HG02763 (cell line): ENCODE measurements around the gene SREBF1.

ENCODE experiments used
- ATAC-seq: cut with Tn5 transposase; IDR thresholded peaks from one replicate; pipeline ENCODE4 v1.9.1; 2021; ENCODE audit warnings: mild to moderate bottlenecking, moderate library complexity; ENCODE audit not compliant: unreplicated experiment

SREBF1 gene

DNA sequence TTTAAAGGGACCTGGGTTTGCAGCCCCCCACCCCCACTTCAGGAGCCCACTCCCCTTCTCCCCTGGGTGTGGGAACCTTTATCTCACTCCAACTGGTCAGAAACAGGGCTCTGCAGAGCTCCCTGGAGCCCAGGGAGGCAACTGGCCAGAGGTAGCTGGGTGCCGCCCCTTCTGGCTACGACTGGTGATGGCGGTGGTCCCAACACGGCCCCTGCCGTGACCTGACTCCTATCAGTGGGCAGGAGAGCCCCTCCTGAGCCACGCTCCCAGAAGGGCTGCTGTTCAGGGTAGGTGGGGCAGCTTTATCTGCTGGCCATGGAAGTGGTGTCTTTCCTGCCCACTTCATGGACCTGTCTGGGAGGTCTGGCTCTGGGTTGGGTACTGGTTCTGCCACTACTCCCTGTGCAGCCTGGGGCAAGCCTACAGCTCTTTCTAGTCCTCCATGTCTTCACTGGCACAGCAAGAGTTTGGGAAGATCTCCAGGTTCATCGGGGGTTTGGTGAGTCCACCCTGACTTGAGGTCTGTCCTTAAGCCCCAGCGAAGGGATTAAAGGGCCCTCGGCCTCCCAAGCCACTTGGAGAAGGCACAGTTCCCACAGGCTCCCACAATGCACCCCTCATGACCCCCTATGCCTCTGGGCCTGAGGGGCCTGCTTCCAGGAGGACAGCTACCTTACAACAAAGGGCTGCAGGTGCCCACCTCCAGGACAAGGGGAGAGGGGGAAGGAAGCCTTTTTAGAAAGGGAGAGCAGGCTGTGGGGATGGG lies 5.5 kb upstream of the SREBF1 start:
- ATAC-seq, result no peak

DNA sequence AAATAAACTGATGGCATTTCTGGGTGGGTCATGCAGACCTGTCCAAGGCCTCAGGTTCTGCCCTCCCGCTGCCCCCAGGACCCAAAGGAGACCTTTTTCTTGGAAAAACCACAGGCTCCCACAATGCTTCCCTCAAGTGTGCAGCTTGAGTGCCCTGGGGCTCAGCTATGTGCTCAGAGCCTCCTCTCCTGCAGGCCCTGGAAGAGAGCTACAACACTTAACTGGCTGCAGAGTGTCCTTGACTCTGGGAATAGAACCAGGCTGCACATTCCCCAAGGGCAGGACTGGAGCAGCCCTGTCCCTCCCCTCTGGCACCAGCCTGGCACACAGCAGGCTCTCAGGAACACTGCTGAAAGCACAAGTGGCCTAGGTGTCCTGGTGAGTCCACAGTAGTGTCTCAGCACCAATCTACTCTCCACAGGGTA lies 4.8 kb upstream of the SREBF1 start:
- ATAC-seq, result no peak

DNA sequence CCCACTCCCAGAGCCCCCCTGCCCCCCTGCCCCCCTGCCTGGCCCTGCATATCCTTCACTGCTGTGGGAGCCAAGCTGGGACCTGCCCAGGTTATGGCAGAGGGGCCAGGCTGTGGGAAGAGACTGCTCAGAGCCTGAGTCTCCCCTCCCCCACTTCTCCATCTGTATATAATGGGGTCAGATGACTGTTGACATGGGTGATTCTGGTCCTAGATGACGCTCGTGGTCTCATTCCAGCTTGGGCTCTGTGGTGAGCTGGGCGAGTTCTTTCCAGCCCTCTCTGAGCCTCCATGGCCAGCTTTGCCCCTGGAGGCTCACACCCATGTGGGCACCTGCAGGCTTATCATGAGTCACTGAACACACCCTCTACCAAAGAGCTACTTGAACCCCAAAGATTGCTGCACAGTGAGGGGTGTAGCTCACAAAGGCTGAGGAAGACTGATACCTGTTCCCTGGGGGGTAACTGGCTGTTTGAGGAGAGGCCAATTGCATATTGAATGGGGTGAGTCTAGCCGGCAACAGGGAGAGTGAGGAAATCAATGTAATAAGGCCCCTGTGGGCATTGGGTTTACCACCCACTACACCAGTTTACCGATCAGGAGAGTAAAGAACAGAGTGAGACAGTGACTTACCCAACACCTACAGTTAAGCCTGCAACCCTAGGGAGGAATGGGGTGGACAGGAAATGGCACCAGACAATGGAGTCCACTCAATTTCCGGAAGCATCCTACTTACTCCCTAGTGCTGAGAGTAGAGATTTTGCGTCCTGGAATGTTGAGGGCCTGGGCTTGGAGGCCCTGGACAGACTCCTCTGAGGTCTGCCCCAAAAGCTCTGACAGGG lies 4.2 kb upstream of the SREBF1 start:
- ATAC-seq, result no peak

DNA sequence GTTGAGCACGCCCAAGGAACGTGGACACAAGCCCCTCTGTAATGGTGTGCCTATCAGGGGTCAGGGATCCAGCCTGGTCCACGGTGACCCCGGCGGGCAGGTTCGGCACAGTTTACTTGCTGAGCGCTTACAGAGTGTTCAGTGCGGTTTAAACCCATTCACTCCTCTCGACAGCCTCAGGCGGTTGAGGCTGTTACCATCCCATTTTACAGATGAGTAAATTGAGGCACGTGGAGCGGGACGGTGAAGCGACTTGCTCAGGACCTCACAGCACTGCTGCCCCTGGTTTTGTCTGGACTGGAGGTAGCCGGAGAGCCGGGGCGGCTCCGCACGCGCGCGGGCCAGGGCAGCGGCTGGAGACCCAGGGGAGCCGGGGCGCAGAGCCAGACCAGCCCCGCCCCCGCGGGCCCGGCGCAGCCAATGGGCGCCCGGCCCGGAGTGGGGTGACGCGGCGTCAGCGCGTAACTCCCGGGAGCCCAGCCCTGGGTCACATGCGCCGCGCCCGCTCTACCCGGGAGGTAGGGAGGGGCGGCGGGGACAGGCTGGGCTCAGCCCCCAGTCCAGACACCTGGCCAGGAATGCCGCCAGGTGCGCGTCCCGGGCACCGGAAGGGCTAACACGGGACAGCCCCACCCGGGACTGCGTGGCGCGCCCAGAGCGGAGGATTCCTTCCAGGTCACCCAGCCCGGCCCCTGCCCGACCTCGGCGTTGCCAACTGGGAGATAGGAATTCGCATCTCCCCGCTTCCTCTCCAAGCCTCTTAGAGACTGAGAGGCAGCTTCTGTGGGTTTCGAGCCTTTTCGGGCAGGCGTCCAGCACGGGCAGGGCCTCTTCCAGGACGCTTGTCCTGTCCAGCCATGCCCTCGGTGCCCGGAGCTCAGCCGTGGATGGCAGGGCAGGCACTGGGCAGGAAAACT lies 3.3 kb upstream of the SREBF1 start:
- ATAC-seq, result peak; percentile 59

DNA sequence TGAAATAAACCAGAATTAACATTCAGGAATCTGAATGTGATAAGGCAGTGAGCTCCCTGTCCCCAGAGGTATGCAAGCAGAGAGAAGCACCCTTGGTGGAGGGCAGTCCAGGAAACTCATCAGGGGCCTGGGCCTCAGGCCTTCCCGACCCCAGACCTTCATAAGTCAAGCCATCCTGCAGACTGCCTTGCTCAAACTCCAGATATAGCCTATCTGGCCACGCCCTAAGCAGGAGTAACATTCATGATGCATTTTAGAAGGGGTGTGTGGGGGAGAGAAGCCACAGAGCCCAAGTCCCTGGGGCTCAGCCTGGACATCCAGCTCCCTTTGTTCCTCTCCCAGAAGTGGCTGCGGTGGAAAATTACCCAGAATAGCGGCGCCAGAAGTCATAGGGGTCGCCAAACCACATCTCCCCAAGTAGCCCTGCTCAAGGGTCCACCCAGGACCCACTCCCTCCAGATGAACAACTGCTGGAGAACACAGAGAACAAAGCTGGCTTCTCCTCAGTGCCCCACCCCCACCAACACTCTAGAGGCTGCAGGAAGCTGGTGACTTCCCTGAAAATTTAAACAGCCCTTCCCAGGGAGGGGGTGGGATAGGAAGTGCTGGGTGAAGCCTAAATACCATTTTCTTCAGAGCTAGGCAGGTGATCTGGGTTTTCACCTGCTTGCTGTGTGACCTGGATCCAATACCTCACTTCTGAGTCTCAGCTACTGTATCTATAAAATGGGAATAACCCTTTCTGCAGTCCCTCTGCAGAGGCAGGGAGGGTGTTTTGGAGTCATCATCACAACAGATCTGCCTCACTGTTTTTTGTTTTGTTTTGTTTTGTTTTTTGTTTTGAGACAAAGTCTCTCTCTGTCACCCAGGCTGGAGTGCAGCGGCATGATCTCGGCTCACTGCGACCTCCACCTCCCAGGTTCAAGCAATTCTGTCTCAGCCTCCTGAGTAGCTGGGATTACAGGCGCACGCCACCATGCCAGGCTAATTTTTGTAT lies 1.5 kb upstream of the SREBF1 start:
- ATAC-seq, result no peak

DNA sequence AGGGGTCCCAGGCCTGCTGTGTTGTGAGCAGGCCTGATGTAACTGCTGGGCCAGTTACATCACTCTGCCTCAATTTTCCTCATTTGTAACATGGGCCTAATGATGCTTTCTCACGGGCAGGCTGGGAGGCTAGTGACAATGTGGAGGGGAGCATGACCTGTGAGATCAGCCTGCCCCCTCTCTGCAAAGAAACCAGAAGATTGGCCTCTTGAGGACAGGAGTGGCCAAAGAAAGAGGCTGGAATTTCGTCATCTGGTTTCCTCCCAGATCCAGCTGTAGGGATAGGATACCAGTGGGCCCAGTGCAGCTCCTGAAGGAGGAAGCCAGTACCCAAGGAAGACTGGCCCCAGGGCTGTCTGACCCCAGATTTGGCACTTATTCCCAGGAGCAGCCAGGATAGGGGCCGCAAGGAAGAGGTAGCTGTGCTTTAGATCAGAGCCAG lies 615 bp upstream of the SREBF1 start:
- no peak for ATAC-seq

DNA sequence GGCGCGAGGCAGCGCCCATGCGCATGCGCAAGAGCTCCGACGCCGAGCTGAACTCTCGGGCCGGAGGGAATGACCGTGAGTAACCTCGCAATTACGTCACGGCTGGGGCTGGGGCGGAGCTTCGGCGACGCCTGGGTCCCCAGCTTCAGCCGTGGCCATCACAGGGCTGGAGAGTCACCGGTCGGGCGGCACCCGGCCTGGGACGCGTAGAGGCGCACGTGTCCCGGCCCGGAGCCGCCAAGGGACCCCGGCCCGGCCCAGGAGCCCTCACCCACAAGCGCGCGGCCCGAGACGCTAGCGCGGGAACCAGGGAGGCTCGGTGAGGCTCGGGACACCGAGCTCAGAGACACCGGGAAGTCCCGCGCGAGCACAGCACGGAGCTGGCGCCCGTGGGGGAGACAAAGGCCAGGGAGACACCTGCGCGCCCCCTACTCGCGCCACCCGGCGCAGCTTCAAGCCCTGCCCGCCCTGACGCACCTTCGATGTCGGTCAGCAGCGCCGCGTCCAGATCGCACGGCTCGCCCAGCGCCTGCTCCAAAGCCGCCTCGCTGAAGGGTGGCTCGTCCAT lies 452 bp downstream of the SREBF1 start:
- ATAC-seq, result peak; percentile 58

DNA sequence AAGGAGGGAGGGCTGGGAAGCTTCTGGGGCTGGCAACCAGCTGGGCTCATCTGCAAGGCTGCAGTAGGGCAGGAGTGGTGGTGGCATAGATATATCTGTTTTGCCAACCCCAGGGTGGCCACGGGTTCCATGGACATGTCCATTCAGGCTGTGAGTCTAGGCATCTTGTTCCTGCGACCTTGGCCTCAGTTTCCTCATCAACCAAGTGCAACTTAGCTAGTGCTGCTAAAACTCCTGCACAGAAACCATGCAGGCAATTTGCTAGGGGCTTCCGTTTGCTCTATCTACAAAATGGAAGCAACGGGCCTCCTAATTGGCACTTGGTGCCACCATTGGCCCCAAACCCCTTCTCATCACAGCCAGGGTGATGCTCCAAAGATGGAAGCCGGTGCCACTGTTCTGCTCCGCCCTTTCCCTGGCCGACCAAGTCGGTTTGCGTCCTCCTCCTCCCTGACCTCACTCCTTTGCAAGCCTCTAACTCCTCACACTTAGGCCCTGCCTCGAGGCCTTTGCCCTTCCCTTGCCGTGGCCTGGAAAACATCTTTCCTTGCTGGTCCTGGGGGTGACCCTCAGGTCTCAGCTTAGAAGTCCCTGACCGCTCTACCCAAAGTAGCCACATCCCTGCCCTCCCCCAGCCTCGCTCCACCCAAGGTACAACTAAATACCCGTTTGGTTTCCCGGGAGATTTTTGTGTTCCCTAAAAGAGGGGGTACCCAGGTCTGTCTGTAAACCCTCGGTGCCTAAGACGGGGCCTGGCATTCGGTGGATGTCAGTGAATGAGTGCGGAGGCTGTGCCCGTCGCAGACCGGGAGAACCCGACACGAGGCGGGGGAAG lies 1.2 kb downstream of the SREBF1 start:
- ATAC-seq, result no peak

DNA sequence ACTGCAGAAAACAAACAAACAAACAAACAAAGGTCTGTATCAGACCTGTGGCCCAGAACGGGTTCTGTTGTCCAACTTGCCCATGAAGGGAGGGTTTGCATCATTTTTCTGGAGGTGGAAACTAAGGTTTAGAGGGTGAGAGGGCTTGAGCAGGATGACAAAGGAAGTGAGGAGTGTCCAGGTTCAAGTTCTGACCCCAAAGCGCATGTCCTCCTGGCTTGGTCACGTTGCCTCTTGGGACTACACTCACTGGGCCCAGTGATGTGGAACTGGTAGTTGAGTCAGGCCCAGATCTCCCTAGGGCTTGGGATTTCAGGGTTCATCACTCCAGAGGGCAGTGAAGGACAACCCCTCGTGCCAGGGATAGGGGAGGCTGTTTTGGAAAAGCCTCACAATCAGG lies 1.8 kb downstream of the SREBF1 start:
- ATAC-seq, result no peak

DNA sequence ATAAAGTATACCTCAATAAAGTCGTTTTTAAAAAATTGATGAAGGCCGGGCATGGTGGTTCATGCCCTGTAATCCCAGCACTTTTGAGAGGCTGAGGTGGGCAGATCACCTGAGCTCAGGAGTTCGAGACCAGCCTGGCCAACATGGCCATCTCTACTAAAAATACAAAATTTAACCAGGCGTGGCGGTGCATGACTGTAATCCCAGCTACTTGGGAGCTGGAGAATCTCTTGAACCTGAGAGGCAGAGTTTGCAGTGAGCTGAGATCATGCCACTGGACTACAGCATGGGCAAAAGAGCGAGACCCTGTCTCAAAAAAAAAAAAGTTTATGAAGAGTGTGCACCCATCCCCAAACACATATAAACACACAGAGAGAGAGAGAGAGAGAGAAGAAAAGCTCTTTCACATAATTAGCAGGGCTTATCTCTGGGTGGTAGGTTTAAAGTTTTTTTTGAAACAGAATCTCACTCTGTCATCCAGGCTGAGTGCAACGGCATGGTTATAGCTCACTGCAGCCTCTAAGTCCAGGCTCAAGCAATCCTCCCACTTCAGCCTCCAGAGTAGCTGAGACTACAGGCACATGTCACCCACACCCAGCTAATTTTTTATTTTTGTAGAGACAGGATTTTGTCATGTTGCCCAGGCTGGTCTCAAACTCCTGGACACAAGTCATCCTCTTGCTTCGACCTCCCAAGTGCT lies 3.0 kb downstream of the SREBF1 start:
- ATAC-seq, result no peak

DNA sequence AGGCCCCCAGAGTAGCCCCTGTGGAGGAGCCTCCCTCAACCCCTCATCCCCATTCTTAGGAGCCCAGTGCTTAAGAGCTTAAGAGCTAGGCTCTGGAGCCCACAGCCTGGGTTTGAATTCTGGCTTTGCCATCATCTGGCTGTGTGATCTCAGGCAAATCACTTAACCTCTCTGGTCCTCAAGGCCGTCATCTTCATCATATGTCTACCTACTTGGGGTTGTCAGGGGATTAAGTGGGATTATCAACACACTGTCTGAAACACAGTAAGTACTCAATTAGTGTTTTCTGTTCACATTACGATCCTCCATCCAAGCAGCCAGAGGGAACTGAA lies 4.8 kb downstream of the SREBF1 start:
- ATAC-seq, result no peak

DNA sequence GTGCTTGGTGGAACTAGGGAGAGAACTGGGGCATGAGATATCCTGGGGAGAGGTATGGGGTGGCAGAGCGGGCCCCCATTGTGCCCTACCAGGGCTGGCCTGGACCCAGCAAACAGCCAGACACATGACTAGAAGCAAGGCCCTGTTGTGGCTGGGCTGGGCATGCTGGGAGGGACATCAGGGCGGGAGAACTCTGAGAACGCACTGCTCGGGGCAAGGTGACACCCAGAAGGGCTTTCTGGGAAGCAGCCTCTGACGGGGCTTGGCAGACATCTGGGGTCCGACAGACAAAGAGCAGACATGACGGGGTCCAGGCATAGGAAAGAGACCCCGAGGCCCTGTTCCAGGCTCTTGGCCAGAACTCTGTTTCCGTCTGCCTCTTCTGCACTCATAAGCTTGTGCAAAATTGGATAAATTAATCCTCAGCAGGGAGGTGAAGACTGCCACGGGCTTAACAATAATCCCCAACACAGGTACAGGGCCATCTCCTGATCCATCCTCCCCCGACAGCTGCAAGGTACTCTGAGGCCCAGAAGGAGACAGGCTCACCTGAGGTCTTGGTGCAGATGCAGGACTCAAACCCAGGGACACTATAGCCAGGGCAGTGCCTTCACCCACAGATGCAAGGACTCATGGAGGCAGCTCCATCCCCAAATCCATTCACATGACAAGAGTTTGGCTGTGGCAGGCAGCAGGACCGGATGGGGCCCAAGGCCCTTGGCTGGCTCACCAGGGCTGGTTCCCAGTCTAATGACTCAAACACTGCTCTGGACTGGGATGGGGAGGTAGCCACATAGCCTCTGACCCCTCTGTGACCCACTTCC lies 5.4 kb downstream of the SREBF1 start:
- no peak for ATAC-seq

DNA sequence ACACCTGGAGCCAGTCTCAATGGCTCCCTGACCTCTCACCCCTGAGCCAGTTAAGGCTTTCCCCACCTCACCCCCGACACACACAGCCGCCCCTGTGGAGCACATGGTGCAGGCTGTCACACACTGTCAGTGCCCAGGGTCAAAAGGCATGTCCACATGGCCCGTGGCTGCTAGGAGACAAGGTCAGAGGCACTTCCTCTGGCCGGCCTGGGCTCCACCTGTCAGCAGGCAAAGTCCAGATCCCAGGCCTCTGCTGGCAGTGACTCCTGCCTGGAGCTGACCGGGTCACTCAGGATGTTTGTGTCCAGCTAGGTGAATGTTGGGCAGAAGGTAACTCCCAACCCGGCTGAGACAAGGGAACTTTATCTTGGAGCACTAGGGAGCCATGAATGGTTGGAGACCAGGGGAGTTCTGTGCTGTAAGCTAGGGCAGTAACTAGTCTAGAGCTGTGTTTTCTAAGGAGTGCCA lies 6.0 kb downstream of the SREBF1 start:
- no peak for ATAC-seq

DNA sequence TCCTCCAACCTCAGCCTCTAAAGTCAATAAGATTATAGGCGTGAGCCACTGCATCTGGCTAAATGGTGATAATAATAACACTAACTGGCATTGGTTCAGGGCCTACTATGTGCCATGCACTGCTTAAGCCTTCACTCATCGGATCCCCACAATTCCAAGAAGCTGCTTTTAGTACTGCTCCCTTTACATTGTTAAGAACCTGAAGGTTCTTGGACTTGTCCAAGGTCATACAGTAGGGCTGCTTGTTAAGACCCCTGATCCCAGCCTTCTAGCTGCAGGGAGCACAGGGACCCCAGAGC lies 6.6 kb downstream of the SREBF1 start:
- no peak for ATAC-seq

DNA sequence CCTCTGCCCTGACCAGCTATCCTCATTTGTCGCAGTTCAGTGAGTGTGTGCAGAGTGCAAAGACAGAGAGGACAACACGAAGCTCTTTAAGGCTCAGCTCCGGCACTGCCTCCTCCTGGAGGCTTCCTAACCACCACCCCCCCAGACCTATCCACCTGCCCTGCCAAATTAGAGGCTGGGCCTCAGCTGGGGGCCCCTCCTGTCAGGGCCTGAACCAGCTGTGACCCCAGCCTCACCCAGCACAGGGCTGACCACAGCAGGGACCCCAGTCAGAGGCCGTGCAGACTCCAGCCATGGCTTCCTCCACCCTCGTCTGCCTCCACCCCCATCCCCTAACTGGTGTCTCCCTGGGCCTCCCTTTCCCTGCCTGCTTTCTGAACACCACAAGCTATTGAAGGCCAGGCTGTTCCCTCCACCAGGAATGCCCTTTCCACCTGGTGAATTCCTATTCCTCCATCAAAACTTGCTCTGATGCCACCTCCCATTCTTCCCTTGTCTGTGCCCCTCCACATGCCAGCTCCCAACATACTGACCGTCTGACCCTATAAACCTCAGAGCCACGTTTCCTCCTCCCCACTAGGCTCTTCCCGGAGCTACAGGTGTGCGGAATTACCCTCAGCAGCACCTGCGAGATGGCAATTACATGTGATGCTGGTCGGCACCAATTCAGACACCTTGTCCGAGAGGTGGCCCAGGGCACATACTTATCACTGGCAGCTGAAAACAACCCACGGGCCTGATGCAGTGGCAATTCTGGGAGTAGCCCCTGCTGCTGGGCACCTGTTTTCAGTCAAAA lies 8.8 kb downstream of the SREBF1 start:
- no peak for ATAC-seq

DNA sequence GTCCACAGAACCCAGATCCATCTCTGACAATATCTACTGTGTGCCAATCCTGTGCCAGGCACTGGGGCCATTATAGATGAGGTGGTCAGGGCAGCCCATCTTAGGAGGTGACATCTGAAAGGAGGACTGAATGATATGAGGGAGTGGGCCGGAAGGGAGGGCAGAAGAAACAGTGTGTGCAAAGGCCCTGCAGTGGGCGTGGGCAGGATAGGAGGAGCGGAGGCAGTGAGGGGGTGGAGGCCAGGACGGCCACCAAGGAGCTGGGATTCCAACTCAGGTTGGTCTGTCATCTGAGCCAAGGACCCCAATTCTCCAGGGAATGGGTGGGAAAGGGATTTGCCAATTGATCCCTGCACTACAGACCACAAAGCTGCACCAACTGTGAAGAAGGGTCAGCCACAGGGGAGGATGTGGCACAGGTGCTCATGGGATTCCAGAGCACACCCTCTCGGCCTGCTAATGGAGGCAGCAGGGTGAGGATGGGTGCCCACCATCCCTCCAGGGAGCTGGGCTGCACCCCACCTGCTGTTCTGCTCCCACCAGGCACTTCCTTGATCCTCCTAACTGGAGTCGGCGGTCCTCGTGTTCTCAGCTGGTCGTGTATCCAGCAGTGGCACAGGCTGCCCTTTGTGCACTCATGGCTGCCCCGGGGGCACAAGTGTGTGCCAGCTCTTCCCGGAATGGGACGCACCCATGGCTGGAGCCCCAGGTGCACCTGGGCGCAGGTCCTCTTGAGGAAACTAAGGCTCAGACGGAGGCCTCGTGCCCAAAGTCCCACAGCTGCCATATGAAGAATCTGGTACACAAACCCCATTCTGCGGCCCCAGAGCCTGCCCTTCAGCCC lies 9.6 kb downstream of the SREBF1 start:
- no peak for ATAC-seq
